Endodermal cell (in vitro differentiated cells): Measurements from ENCODE around the gene CACNA1E. TPM values are rescaled to one million over a fixed set of nuclear protein-coding genes. Genes with fewer than 3 reads are reported as not detected.
"Not testable (repeated sequence)": the region's sequence is repeated elsewhere in the genome, so short reads cannot be mapped to it uniquely, and the experiment has no call there.

ENCODE experiments used
- DNase-seq: peaks from one replicate; pipeline ENCODE4 v3.0.0-alpha.2; 2017
- H3K27ac ChIP-seq: 2 replicates; pipeline ENCODE4 v1.5.1; 2013; ENCODE audit warnings: mild to moderate bottlenecking, low read depth, low read length, moderate library complexity
- H3K27me3 ChIP-seq: 2 replicates; pipeline ENCODE4 v1.6.1; 2013; ENCODE audit warnings: mild to moderate bottlenecking, low read length, moderate library complexity; ENCODE audit not compliant: insufficient read depth, control insufficient read depth, poor library complexity, severe bottlenecking
- H3K36me3 ChIP-seq: 2 replicates; pipeline ENCODE4 v1.7.0; 2013; ENCODE audit warnings: mild to moderate bottlenecking, low read length, moderate library complexity; ENCODE audit not compliant: control insufficient read depth, insufficient read depth
- H3K4me1 ChIP-seq: one replicate; pipeline ENCODE4 v1.7.0; 2013; ENCODE audit warnings: low read length; ENCODE audit not compliant: control insufficient read depth, insufficient read depth
- H3K4me3 ChIP-seq: 2 replicates; pipeline ENCODE4 v1.5.1; 2013; ENCODE audit warnings: mild to moderate bottlenecking, low read length, moderate library complexity
- H3K9ac ChIP-seq: 2 replicates; pipeline ENCODE4 v1.6.1; 2013; ENCODE audit warnings: mild to moderate bottlenecking, low read length, moderate library complexity; ENCODE audit not compliant: poor library complexity, severe bottlenecking; ENCODE audit errors: extremely low read depth
- H3K9me3 ChIP-seq: 2 replicates; pipeline ENCODE4 v1.6.1; 2013; ENCODE audit warnings: mild to moderate bottlenecking, low read length, moderate library complexity; ENCODE audit not compliant: control insufficient read depth
- H3K27ac Mint-ChIP-seq: 2 replicates; pipeline ENCODE4 v1.8.0; 2020; ENCODE audit warnings: mixed read lengths
- H3K27me3 Mint-ChIP-seq: 2 replicates; pipeline ENCODE4 v1.8.0; 2021; ENCODE audit warnings: mild to moderate bottlenecking, mixed read lengths; ENCODE audit not compliant: insufficient read depth
- H3K36me3 Mint-ChIP-seq: 2 replicates; pipeline ENCODE4 v1.8.0; 2020; ENCODE audit warnings: low read depth, mixed read lengths
- H3K4me1 Mint-ChIP-seq: 2 replicates; pipeline ENCODE4 v1.8.0; 2020; ENCODE audit warnings: mixed read lengths
- H3K4me3 Mint-ChIP-seq: 2 replicates; pipeline ENCODE4 v1.8.0; 2020; ENCODE audit warnings: mild to moderate bottlenecking, moderate library complexity, mixed read lengths
- H3K9me3 Mint-ChIP-seq: 2 replicates; pipeline ENCODE4 v1.8.0; 2020; ENCODE audit warnings: mild to moderate bottlenecking, mixed read lengths
- WGBS, 2 experiments: methylation state at CpG; one replicate each; pipeline versions ENCODE4 v1.1.5 to v1.1.7; 2013; ENCODE audit warnings: missing lambda C conversion rate in 2 of 2, mixed read lengths in 1 of 2; ENCODE audit not compliant: insufficient coverage in 1 of 2, insufficient read length in 1 of 2; 5-methylcytosine and 5-hydroxymethylcytosine counted together
- total RNA-seq, 2 donors: library from RNA; stranded (reverse); fragmentation: NEBNext Ultra II Directional in 1 of 2; extraction: Animal tissue kit (Norgen Biotek cat#: 25700) in 1 of 2; gene quantifications; 2 replicates in 1 of 2; 3 replicates in 1 of 2; pipeline ENCODE4 v1.2.1, GENCODE V29; 2021
- TF ChIP-seq, protein P1 (sequence below): fragments of 200-600 bp; sonication (generic); conservative IDR thresholded peaks from 2 replicates; pipeline ENCODE4 v1.5.0; 2021; ENCODE audit warnings: antibody characterized with exemption, mild to moderate bottlenecking

The CACNA1E gene
- total RNA-seq, 2 donors from 2014 or later = 4.7 to 5.8 TPM

DNA sequence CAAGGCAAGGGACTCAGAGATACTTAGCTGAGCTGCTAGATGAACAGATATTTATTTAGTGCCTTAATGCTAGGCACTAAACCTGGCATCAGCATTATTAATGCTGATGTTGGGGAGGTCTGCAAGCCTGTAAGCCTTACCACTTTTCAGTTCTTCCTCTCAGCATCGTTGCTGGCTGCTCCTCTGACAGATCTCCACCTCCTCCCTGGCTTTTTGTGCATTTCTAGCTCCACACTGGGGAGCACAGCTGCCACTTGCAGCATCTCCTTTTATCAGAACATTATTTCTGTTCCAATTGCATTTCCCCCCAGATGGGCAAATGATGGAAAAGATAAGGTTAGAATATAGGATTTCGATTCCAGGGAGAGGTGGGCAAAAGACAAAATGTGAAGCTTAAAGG is 34.8 kb downstream of the CACNA1E start:
- H3K4me1 ChIP-seq = peaks cover 4% of the 10 kb centered on the region
- H3K9ac ChIP-seq = no peak overlapping the region
- H3K9me3 ChIP-seq = no peaks in the 10 kb centered on the region
- no peak overlapping the region for H3K27ac ChIP-seq
- peaks cover 58% of the 10 kb centered on the region for H3K27me3 ChIP-seq
- Mint-ChIP-seq H3K4me3 (no peak overlapping the region), H3K4me1 (peaks cover 6% of the 10 kb centered on the region), H3K27me3 (peaks cover 66% of the 10 kb centered on the region), H3K36me3 (no peaks in the 10 kb centered on the region), H3K9me3 (no peaks in the 10 kb centered on the region), H3K27ac (no peak overlapping the region)
- TF ChIP-seq, protein P1, sequence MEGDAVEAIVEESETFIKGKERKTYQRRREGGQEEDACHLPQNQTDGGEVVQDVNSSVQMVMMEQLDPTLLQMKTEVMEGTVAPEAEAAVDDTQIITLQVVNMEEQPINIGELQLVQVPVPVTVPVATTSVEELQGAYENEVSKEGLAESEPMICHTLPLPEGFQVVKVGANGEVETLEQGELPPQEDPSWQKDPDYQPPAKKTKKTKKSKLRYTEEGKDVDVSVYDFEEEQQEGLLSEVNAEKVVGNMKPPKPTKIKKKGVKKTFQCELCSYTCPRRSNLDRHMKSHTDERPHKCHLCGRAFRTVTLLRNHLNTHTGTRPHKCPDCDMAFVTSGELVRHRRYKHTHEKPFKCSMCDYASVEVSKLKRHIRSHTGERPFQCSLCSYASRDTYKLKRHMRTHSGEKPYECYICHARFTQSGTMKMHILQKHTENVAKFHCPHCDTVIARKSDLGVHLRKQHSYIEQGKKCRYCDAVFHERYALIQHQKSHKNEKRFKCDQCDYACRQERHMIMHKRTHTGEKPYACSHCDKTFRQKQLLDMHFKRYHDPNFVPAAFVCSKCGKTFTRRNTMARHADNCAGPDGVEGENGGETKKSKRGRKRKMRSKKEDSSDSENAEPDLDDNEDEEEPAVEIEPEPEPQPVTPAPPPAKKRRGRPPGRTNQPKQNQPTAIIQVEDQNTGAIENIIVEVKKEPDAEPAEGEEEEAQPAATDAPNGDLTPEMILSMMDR = no peak
- no peaks in the 10 kb centered on the region for H3K36me3 ChIP-seq
- DNase-seq = no peak
- no peak overlapping the region for H3K4me3 ChIP-seq
- WGBS, 2 experiments = 84 to 86% methylated on average over 2 of the region's 2 CpGs

GRCh38 chr1:181522864-181523263 is 39.5 kb downstream of the CACNA1E start:
- no peaks in the 10 kb centered on the region for H3K4me1 Mint-ChIP-seq

DNA sequence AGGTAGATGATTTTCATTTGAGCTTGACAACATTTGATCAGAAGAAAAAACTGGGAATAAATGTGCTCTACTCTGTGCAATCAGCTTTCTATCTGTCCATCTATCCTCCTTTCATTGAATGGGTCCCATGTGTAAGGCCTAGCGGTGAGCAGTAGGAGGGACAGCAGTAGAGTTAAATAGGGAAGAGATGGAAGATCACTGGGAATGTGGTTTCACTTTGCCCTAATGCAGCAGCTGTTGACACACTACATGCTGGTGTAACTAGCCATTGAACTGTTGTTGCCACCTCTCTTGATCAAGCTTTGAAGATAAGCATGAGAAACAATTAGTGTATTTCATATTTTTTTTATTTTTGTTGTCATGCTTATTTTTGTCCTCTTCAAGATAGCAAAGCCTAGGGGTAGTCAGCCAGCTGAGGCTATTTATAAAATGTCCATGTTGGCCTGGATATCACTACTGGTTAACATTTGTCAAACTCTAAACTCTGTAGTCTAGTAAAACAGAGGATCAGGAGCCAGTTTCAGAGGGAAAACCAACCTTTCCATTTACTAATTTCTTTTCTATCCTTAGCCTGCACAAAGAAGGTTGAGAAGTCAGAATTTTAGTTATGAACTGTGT is 41.9 kb downstream of the CACNA1E start:
- Mint-ChIP-seq H3K4me3 (no peak overlapping the region), H3K4me1 (no peaks in the 10 kb centered on the region), H3K9me3 (peaks cover 23% of the 10 kb centered on the region), H3K27ac (no peak overlapping the region), H3K27me3 (peaks cover 12% of the 10 kb centered on the region), H3K36me3 (peaks cover 8% of the 10 kb centered on the region)
- TF ChIP-seq, protein P1 = no peak
- Histone ChIP-seq H3K4me3 (no peak overlapping the region), H3K27ac (no peak overlapping the region), H3K4me1 (no peaks in the 10 kb centered on the region), H3K9ac (no peak overlapping the region), H3K27me3 (no peaks in the 10 kb centered on the region), H3K36me3 (peaks cover 3% of the 10 kb centered on the region), H3K9me3 (peaks cover 16% of the 10 kb centered on the region)
- 91 to 100% methylated on average over 1 of the region's 1 CpG for WGBS, 2 experiments
- no peak for DNase-seq

More at GRCh38 chr1:181522864-181523263, 39.5 kb downstream of the CACNA1E start:
- H3K27ac ChIP-seq = no peak overlapping the region
- H3K4me1 ChIP-seq = no peaks in the 10 kb centered on the region
- no peak overlapping the region for H3K4me3 ChIP-seq
- no peak overlapping the region for H3K9ac ChIP-seq
- Mint-ChIP-seq H3K9me3 (peaks cover 2% of the 10 kb centered on the region), H3K27me3 (peaks cover 29% of the 10 kb centered on the region), H3K4me3 (no peak overlapping the region), H3K27ac (no peak overlapping the region), H3K36me3 (no peaks in the 10 kb centered on the region)
- H3K9me3 ChIP-seq = peaks cover 4% of the 10 kb centered on the region
- TF ChIP-seq, protein P1 = no peak
- WGBS, 2 experiments = 95% methylated on average over 2 of the region's 2 CpGs; no CpG with 5 or more reads in 1 of the 2 experiments
- peaks cover 22% of the 10 kb centered on the region for H3K27me3 ChIP-seq
- no peaks in the 10 kb centered on the region for H3K36me3 ChIP-seq
- no peak for DNase-seq

GRCh38 chr1:181528241-181528640 is 44.9 kb downstream of the CACNA1E start:
- peaks cover 16% of the 10 kb centered on the region for H3K9me3 ChIP-seq
- not testable (repeated sequence) for DNase-seq, H3K27ac ChIP-seq, H3K36me3 ChIP-seq, H3K4me3 ChIP-seq, H3K4me1 ChIP-seq, H3K27ac Mint-ChIP-seq, H3K27me3 Mint-ChIP-seq, H3K36me3 Mint-ChIP-seq, H3K4me1 Mint-ChIP-seq, H3K4me3 Mint-ChIP-seq, H3K27me3 ChIP-seq, H3K9ac ChIP-seq
- H3K9me3 Mint-ChIP-seq = peaks cover 26% of the 10 kb centered on the region
